Spinal cord (tissue), 10 donors: ENCODE data around the gene ECEL1. TPM values are rescaled to one million over a fixed set of nuclear protein-coding genes. Genes with fewer than 3 reads are reported as not detected.
A peak's percentile ranks its signal among the peaks of the same experiment; 100 is the strongest.

ENCODE experiments used
- DNase-seq, 6 donors: peaks; one replicate each; pipeline versions ENCODE4 v3.0.0 to v3.0.0-alpha.2; 2013 to 2015; ENCODE audit warnings: low spot score in 6 of 6, low read depth in 4 of 6
- H3K27ac ChIP-seq: one replicate; pipeline ENCODE4 v1.5.1; 2013; ENCODE audit warnings: low read depth, low read length, control low read depth
- H3K27me3 ChIP-seq: one replicate; pipeline ENCODE4 v1.6.1; 2013; ENCODE audit warnings: low read length; ENCODE audit not compliant: control insufficient read depth, insufficient read depth
- H3K36me3 ChIP-seq: one replicate; pipeline ENCODE4 v1.6.1; 2013; ENCODE audit warnings: low read length; ENCODE audit not compliant: control insufficient read depth, insufficient read depth
- H3K4me1 ChIP-seq: one replicate; pipeline ENCODE4 v1.6.1; 2013; ENCODE audit warnings: low read length; ENCODE audit not compliant: control insufficient read depth, insufficient read depth
- H3K4me3 ChIP-seq: one replicate; pipeline ENCODE4 v1.5.1; 2013; ENCODE audit warnings: low read depth, low read length, control low read depth
- H3K9me3 ChIP-seq: one replicate; pipeline ENCODE4 v1.6.1; 2013; ENCODE audit warnings: low read length; ENCODE audit not compliant: control insufficient read depth, insufficient read depth
- WGBS: methylation state at CpG from one replicate; pipeline ENCODE4 v1.1.5; 2013; ENCODE audit warnings: missing lambda C conversion rate; ENCODE audit not compliant: insufficient coverage; 5-methylcytosine and 5-hydroxymethylcytosine counted together
- polyA plus RNA-seq, 2 donors: library from polyadenylated mRNA; unstranded; fragments of 120-200 nt; gene quantifications; one replicate each; pipeline ENCODE4 v1.2.1, GENCODE V29; 2013; ENCODE audit not compliant: insufficient read length in 2 of 2
- total RNA-seq, 2 donors: library from RNA; depleted of rRNA in 1 of 2; stranded (reverse); fragments of 120-200 nt in 1 of 2; fragments of >200 nt in 1 of 2; gene quantifications; one replicate each; pipeline versions ENCODE4 v1.2.3 to v1.2.4, GENCODE V29; 2013 to 2014
- donor health status: healthy.

The ECEL1 gene
- total and polyA plus RNA-seq, 4 donors = 23.5 to 82.6 (median 52.8) TPM

DNA sequence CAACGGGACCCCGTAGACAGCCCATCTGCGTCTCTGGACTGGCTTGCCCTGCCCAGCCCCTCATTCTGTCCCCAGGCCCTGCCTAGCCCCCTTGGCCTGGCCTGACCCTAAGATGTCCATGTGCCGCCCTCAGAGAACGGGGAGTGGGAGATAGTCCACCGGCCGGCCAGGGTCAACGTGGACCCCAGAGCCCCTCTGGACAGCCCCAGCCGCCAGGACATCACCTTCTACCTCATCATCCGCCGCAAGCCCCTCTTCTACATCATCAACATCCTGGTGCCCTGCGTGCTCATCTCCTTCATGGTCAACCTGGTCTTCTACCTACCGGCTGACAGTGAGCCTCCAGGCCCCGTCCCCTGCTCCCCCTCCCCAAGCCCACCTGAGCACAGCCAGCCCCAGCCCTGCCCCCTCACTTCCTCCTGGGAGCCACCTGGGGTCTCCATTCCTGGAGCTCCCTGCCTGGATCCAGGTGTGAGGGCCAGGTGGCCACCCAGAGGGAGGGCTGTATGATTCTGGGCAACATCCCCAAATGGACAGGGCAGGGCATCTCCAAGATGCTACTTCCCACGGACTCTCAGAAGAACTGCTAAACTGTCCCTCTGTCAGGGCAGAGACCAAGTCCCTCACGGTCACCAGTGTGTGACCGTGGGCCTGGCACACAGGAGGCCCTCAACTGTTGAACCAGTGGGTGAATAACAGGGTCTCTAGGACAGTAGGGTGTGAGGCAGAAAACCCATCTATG lies 42.3 kb upstream of the ECEL1 start:
- H3K27ac ChIP-seq = no peak overlapping the region
- peaks cover 5% of the 10 kb centered on the region for H3K27me3 ChIP-seq
- H3K36me3 ChIP-seq = peaks cover 2% of the 10 kb centered on the region
- no peak for DNase-seq
- WGBS = 88% methylated on average over 16 of the region's 17 CpGs
- H3K4me3 ChIP-seq = no peak overlapping the region
- no peaks in the 10 kb centered on the region for H3K4me1 ChIP-seq
- H3K9me3 ChIP-seq = no peaks in the 10 kb centered on the region

DNA sequence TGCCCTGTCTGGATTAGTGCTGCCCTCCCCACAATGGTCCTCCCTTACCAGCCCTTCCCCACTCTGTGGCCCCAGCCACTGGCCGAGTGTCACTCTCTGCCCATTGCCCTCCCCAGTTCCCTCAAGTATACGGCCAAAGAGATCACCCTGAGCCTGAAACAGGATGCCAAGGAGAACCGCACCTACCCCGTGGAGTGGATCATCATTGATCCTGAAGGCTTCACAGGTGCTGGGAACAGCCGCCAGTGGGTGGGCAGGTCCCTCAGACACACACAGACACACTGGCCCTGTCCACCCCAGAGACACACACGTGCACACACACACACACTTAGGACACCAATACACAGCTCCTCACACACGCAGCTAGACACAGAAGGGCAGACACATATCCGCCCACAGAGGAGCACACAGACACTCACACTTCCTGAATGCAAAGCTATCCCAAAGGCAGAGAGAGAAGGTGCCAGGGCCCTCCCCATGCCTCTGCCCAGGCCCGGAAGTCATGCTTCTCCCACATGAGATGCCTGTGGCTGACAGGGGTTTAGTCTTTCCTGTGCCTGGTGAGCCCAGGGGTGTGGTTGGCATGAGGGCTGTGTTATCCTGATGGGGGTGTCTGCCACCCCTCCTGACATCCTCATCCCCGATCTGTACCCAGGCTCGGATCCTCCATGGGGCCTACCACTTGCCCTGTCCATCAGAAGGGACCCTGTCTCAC lies 41.3 kb upstream of the ECEL1 start:
- WGBS = 87% methylated on average over 9 of the region's 11 CpGs
- no peaks in the 10 kb centered on the region for H3K9me3 ChIP-seq
- peaks cover 10% of the 10 kb centered on the region for H3K4me1 ChIP-seq
- H3K27ac ChIP-seq = no peak overlapping the region
- H3K27me3 ChIP-seq = peaks cover 14% of the 10 kb centered on the region
- peaks cover 5% of the 10 kb centered on the region for H3K36me3 ChIP-seq
- DNase-seq = no peak
- no peak overlapping the region for H3K4me3 ChIP-seq

DNA sequence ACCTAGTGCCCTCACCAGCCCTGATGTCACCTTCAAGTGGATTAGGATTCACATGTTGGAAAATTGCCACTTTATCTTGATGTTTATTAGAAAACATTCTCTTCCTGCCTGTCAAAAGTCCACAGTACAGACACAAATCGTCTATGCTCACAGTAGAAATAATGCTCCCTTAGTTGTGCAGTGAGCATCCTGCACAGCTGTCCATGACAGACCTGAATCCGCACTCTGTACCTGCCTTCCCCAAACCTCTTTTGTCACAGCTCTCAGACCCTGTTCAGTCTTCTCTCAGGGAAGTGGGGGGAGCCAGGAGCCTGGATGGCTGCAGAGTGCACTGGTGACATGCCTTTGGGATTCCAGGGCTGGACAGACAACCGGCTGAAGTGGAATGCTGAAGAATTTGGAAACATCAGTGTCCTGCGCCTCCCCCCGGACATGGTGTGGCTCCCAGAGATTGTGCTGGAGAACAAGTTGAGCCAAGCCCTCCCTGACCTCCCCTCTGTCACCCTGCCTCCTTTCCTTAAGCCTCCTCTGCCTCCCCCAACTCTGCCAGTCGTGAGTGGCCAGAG lies 40.4 kb upstream of the ECEL1 start:
- peaks cover 5% of the 10 kb centered on the region for H3K36me3 ChIP-seq
- 75% methylated on average over 6 of the region's 6 CpGs for WGBS
- peaks cover 18% of the 10 kb centered on the region for H3K4me1 ChIP-seq

DNA sequence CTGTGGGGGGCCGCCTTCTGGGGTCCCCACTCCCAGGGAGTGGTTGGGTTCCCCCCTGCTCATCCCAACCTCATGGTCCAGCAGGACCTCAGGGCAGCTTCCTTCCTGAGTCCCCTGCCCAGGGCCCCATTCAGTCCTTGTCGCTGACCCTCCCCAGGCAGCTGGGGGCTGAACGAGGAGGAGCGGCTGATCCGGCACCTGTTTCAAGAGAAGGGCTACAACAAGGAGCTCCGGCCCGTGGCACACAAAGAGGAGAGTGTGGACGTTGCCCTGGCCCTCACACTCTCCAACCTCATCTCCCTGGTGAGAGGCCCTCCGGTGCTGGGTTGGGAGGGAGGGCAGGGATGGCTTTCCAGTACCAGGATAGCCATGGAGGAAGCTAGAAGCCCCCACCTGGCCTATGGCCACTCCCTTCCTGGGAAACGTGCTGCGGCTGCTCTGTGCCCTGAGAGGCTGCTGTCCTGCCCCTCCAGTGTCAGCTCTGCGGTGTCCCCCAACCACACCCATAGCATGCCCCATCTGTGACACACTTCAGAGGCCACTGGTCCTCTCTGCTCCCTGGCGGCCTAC lies 38.8 kb upstream of the ECEL1 start:
- Histone ChIP-seq H3K4me3 (no peak overlapping the region), H3K27ac (no peak overlapping the region), H3K36me3 (peaks cover 5% of the 10 kb centered on the region), H3K27me3 (peaks cover 31% of the 10 kb centered on the region), H3K9me3 (no peaks in the 10 kb centered on the region), H3K4me1 (peaks cover 33% of the 10 kb centered on the region)
- 58% methylated on average over 7 of the region's 13 CpGs for WGBS
- no peak for DNase-seq

More for the DNA sequence above, 40.4 kb upstream of the ECEL1 start:
- H3K4me3 ChIP-seq = no peak overlapping the region
- no peaks in the 10 kb centered on the region for H3K9me3 ChIP-seq
- peaks cover 23% of the 10 kb centered on the region for H3K27me3 ChIP-seq
- no peak for DNase-seq
- no peak overlapping the region for H3K27ac ChIP-seq

DNA sequence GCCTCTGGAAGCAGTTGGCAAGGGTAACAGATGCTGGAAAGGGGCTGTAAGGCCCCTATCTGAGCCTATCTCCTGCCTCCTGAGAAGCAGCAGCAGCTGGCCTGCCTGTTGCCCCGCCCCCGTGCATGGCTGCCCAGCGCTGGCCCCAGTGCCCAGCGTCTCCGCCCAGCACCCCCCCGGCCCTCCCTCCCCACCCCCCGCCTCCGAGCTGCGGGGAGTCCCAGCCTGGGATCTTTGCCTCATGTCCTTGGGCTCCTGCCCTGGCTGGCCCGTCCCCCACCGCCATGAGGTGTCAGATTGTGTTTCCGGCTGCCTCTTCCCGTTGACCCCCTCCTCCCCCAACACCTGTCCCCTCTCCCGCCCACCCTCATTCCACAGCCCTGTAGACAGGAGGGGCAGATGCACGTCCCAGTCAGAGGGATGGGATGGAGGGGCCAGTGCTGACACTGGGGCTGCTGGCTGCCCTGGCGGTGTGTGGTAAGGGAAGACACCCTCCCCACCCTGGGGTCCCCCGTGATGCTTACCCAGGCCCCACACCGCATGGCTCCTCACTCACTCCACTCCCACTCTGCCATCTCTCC lies 38.2 kb upstream of the ECEL1 start, which contains the start of gene CHRND:
Gene CHRND, plus strand, starts transcription at position 370 of the 581 bp plus-strand sequence. Its CDS starts 56 bp downstream, at position 426.
- Histone ChIP-seq H3K27ac (no peak within 1 kb of the TSS), H3K4me3 (no peak within 1 kb of the TSS), H3K36me3 (peaks cover 5% of the 10 kb centered on the region), H3K27me3 (peaks cover 36% of the 10 kb centered on the region), H3K4me1 (peaks cover 35% of the 10 kb centered on the region), H3K9me3 (no peaks in the 10 kb centered on the region)
- 8% methylated on average over 9 of the region's 18 CpGs for WGBS
- no peak for DNase-seq

DNA sequence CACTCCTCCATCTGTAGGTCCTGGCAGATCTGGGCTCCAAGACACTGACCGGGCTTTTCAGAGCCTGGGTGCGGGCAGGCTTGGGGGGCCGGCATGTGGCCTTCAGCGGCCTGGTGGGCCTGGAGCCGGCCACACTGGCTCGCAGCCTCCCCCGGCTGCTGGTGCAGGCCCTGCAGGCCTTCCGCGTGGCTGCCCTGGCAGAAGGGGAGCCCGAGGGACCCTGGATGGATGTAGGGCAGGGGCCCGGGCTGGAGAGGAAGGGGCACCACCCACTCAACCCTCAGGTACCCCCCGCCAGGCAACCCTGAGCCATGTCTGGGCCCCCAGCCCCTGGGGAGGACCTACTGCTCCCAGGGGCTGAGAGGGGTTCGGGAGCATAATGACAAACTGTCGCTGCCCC lies 37.6 kb upstream of the ECEL1 start:
- Histone ChIP-seq H3K4me1 (peaks cover 35% of the 10 kb centered on the region), H3K9me3 (no peaks in the 10 kb centered on the region), H3K36me3 (peaks cover 5% of the 10 kb centered on the region), H3K4me3 (no peak overlapping the region), H3K27me3 (peaks cover 36% of the 10 kb centered on the region), H3K27ac (no peak overlapping the region)
- no peak for DNase-seq
- 81% methylated on average over 13 of the region's 14 CpGs for WGBS

DNA sequence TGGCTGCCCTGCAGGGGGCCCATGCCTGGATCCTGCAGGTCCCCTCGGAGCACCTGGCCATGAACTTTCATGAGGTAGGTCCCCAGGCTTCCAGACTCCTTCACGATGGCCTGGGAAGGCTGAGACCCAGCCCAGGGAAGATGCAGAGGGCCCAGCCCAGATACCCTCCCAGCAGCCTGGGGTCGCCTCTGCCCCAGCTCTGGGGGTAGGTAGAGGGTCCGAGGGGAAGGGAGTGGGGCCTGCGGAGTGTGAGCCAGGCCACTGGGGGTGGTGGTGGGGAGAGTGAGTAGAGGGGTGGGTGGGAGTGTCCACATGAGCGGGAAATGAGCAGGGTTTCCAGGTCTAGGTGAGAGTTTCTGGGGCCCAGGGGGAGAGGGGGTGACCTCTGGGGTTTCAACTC lies 37.1 kb upstream of the ECEL1 start:
- 72% methylated on average over 6 of the region's 6 CpGs for WGBS
- Histone ChIP-seq H3K27me3 (peaks cover 36% of the 10 kb centered on the region), H3K27ac (no peak overlapping the region), H3K36me3 (peaks cover 5% of the 10 kb centered on the region), H3K4me3 (no peak overlapping the region), H3K4me1 (peaks cover 36% of the 10 kb centered on the region), H3K9me3 (no peaks in the 10 kb centered on the region)
- DNase-seq = no peak

DNA sequence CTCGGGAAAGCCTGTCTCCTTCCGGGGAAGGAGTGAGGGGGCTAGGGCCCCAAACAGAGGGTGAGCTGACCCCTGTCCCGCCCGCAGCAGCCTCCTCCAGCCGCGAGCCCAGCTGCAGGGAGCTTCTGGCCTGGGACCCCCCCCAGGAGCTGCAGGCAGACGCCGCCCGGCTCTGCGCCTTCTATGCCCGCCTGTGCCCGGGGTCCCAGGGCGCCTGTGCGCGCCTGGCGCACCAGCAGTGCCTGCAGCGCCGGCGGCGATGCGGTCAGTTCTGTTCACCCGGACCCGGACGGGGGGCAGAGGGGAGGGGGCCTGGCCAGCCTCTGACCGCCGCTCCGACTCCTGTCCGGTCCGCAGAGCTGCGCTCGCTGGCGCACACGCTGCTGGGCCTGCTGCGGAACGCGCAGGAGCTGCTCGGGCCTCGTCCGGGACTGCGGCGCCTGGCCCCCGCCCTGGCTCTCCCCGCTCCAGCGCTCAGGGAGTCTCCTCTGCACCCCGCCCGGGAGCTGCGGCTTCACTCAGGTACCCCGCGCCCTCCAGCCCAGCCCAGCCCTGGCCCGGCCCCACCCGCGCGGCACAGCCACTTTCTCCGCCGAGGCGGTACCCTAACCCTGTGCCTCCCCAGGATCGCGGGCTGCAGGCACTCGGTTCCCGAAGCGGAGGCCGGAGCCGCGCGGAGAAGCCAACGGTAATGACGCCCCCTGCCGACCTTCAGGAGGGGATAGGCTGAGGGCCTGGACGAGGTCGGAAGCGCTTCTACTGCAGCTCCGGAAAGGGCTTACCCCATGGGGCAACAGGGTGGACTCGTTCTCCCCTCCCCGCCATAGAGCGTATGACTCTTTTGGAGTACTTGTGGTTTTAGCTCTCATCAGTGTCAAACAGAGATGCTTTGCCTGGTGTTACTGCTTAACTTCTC lies 36.3 kb upstream of the ECEL1 start:
- peaks cover 41% of the 10 kb centered on the region for H3K4me1 ChIP-seq
- H3K27me3 ChIP-seq = peaks cover 36% of the 10 kb centered on the region
- WGBS = under 1% methylated on average over 72 of the region's 75 CpGs
- DNase-seq = peak in 2 of 6 donors; percentile 67 to 83
- H3K4me3 ChIP-seq = no peak overlapping the region
- peaks cover 5% of the 10 kb centered on the region for H3K36me3 ChIP-seq
- H3K9me3 ChIP-seq = no peaks in the 10 kb centered on the region
- no peak overlapping the region for H3K27ac ChIP-seq

DNA sequence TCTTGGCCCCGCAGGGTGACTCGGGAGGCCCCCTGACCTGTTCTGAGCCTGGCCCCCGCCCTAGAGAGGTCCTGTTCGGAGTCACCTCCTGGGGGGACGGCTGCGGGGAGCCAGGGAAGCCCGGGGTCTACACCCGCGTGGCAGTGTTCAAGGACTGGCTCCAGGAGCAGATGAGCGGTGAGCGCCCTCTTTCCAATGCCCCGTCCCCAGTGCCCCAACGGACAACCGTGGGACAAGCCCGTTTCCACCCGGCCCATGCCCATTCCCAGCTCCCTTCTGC lies 35.7 kb upstream of the ECEL1 start:
- DNase-seq = no peak

More for the DNA sequence above, 35.7 kb upstream of the ECEL1 start:
- WGBS = 14% methylated on average over 15 of the region's 16 CpGs
- H3K27ac ChIP-seq = no peak overlapping the region
- H3K27me3 ChIP-seq = peaks cover 36% of the 10 kb centered on the region
- H3K4me3 ChIP-seq = no peak overlapping the region
- H3K4me1 ChIP-seq = peaks cover 41% of the 10 kb centered on the region
- H3K9me3 ChIP-seq = no peaks in the 10 kb centered on the region
- peaks cover 5% of the 10 kb centered on the region for H3K36me3 ChIP-seq
